ENCODE results near the gene AADACL2.
A peak's percentile ranks its signal among the peaks of the same experiment; 100 is the strongest.
"Not testable (repeated sequence)": the region's sequence is repeated elsewhere in the genome, so short reads cannot be mapped to it uniquely, and the experiment has no call there.

Gene AADACL2

GRCh38 chr3:151766454-151766853, 32.7 kb downstream of the AADACL2 start:
- DNase-seq = peak; percentile 9

- DNase-seq = no peak
Observed at GRCh38 chr3:151768393-151768930, 34.7 kb downstream of the AADACL2 start.

- DNase-seq = no peak
Observed at GRCh38 chr3:151769175-151769574, 35.4 kb downstream of the AADACL2 start.

- DNase-seq = peak; percentile 29
Observed at GRCh38 chr3:151770956-151771355, 37.2 kb downstream of the AADACL2 start.

- no peak for DNase-seq
Observed at GRCh38 chr3:151772825-151773480, 39.2 kb downstream of the AADACL2 start.

GRCh38 chr3:151774235-151774634, 40.5 kb downstream of the AADACL2 start:
- no peak for DNase-seq

- no peak for DNase-seq
Observed at GRCh38 chr3:151774910-151775309, 41.2 kb downstream of the AADACL2 start.

- DNase-seq = no peak
Observed at GRCh38 chr3:151775314-151776258, 41.9 kb downstream of the AADACL2 start.

- DNase-seq = no peak
Observed at GRCh38 chr3:151776259-151776740, 42.6 kb downstream of the AADACL2 start.

- DNase-seq = no peak
Observed at GRCh38 chr3:151777880-151778279, 44.2 kb downstream of the AADACL2 start.

- DNase-seq = no peak
Observed at GRCh38 chr3:151787626-151788025, 53.9 kb downstream of the AADACL2 start.

GRCh38 chr3:151788401-151788800, 54.7 kb downstream of the AADACL2 start:
- no peak for DNase-seq

- DNase-seq = peak; percentile 16
Observed at GRCh38 chr3:151789853-151790463, 56.2 kb downstream of the AADACL2 start.

GRCh38 chr3:151790763-151791162, 57.0 kb downstream of the AADACL2 start:
- DNase-seq = not testable (repeated sequence)

- no peak for DNase-seq
Observed at GRCh38 chr3:151792411-151792810, 58.7 kb downstream of the AADACL2 start.

- no peak for DNase-seq
Observed at GRCh38 chr3:151793636-151794035, 59.9 kb downstream of the AADACL2 start.

- no peak for DNase-seq
Observed at GRCh38 chr3:151794080-151794479, 60.4 kb downstream of the AADACL2 start.

GRCh38 chr3:151795276-151795675, 61.5 kb downstream of the AADACL2 start:
- DNase-seq = peak; percentile 82

GRCh38 chr3:151796105-151796680, 62.5 kb downstream of the AADACL2 start:
- DNase-seq = no peak

- peak; percentile 52 for DNase-seq
Observed at GRCh38 chr3:151798466-151798865, 64.7 kb downstream of the AADACL2 start.

GRCh38 chr3:151800431-151800830, 66.7 kb downstream of the AADACL2 start:
- DNase-seq = no peak

GRCh38 chr3:151804267-151804666, 70.5 kb downstream of the AADACL2 start:
- DNase-seq = no peak
